HG03135 (cell line): ENCODE data around the gene TSPAN5.

ENCODE experiments used
- ATAC-seq: cut with Tn5 transposase; IDR thresholded peaks from one replicate; pipeline ENCODE4 v1.9.1; 2021; ENCODE audit warnings: mild to moderate bottlenecking, moderate library complexity; ENCODE audit not compliant: unreplicated experiment

The TSPAN5 gene

DNA sequence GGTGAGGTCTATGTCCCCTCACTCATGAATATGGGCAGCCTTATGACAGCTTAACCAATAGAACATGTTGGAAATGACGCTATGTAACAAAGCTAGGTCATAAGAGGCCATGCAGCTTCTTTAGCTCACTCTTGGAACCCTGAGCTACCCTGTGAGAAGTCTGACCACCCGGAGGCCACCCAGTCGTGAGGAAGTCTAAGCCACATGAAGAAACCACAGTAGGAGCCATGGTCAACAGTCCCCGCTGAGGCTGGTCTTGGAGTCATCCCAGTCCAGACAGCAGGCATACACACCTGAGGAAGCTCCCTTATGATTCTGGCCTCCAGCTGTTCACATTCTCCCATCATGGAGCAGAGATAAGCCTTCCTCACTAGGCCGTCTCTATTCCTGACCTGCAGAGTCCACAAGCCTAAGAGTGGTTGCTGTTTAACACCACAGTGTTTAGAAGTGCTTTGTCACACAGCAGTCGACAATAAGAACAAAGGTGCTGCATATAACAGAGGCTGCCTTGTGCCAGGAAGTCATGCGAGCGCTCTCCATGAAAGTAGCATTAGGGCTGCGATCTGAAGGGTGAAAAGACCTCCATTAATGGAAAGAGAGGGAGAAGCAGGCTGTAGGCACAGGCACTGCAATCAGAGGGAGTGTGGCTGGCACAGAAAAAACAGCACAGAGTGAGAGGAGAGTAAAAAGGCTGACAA lies 38.2 kb downstream of the TSPAN5 start:
- ATAC-seq = no peak

DNA sequence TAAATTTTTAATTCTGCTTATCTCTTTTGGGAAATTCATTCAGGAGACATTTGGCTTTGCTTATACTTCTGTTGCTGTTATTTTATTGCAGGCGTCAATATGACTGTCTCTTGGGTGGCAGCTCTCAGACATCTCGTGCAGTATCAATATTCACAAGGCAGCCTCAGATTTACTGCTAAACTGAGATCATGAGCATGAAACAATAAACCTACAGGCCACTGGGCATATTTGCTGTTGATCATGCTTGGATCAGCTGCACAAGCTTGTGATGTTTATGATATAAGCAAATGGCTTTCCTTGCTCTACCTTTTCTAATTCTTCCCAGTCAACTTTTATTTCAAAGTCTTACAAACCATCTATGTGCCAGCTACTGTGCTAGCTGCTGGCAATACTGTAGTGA lies 39.2 kb downstream of the TSPAN5 start:
- no peak for ATAC-seq

DNA sequence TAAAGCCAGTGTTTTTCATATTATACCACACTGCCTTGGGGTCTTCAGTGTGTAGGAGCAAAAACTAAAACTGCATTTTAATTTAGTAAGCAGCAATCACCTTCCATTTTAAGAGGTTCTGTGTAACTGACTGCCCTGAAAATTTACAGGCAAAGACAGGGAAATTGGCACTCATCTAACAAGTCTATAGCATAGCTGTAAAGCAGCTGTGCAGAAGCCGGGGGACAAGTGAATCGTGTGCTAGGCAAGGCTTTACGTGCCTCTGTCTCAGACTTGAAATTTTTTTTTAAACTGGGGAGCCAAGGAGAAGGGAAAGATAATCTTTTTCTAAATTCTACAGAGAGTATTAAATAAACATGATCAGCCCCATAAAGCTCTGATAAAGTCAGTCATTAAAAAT lies 39.7 kb downstream of the TSPAN5 start:
- ATAC-seq = no peak

DNA sequence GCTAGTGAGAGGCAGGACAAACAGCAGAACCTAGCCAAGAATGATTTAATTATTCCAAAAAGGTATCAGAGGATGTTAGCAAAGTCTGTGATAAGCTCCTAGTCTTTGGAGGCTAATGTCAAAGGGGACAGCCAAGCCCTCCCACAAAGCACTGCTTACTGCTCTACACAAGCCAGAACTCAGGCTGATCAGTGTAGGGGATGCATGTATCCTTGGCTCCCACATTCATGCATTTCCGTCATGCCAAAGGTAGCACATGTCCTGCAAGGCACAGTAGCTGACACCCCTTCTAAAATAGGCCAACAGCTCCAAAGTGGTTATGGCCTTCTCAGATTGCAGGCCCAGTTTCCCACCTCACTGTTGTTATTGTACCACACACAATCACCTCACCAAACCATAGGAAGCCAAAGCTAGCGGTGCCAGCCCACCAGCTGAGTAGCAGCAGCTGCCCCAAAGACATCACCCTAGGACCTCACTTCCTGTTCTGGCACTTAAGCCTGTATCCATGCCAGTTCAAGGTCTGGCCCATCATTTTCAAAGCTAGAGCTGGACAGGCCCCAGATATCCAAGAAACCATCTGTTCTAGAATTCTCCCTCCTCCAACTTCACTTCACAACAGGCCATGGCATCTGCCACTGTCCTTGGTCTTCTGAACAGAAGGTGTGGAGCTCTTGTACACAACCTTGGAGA lies 40.9 kb downstream of the TSPAN5 start:
- no peak for ATAC-seq

DNA sequence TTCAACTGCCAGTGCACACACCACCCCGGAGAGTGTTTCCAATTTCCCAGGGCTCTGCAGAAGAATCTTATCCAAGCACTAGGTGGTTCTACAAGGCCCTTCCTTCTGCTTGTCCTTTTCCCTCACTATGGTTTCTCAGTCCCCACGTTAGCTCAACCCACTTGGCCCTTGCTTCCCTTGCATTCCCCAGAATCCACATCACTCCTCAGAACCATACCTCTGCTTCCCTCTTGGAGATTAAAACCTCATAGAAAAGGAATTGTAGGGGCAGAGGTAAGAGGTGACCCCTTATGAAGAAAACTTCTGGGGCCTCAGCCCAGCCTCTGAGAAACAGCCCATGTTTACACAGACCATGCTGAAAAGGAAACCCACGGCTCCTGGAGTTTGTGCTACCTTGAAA lies 42.4 kb downstream of the TSPAN5 start:
- ATAC-seq = no peak

DNA sequence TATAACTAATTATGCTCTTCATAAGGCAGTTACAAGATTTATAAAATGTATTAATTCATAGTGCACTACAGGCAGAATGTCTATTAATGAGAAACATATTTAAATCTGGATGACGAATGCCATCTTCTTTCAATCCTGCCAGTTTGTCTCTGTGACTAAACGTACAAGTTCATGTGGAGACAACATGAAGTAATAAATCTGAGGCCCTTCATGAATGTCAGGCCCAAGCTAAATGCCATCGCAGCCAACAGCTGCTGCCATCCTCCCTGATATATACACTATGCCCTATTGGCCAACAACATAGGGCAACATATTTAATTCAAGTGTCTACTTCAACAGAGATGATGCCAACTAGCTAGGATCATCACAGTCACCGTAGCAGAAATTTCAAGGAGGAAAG lies 43.7 kb downstream of the TSPAN5 start:
- ATAC-seq = no peak

DNA sequence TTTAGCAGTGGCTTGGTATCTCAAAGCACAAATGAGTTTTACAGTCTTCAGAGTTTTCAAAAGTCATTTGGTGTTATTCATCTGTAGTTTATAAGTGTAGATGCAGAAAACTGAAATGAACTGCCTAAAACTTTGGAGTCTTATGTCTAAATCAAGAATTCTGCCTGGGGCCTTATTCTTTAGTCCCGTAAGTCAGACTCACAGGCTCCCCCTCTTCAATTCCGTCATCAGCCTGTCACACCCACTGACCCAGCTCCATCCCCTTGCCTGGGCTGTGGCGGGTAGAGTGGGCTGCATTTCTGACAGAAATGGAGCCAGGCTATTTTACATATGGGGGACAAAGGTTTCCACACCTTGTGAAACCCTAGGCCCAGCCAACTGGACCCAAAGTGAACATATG lies 44.3 kb downstream of the TSPAN5 start:
- ATAC-seq = no peak

DNA sequence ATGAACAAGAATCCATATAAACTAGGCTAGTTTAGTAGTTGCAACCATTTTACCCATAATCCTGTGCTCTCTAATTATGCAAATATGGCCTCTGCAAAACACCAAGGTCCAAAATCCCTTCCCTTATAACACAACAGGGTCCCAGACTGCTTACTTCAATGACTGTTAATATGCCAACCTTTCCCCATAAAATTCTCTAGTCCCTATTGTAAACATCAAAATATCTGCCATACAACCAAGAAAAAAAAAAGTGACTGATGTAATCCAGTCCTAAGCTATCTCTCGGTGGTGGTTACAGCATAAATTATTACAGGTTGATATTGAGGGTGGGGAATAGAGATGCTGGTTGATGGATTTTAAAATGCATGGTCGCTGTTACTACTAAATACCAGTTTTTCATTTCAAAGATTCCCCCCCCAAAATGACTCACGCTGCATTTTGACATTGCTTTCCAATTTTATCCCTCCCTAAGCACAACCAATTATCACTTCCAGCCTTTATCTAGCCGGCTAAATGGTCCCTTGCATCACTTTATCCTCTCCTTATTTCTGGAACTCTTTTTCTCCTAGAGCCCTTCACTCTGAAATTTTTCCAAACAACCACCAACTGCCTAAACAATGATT lies 44.8 kb downstream of the TSPAN5 start:
- no peak for ATAC-seq

DNA sequence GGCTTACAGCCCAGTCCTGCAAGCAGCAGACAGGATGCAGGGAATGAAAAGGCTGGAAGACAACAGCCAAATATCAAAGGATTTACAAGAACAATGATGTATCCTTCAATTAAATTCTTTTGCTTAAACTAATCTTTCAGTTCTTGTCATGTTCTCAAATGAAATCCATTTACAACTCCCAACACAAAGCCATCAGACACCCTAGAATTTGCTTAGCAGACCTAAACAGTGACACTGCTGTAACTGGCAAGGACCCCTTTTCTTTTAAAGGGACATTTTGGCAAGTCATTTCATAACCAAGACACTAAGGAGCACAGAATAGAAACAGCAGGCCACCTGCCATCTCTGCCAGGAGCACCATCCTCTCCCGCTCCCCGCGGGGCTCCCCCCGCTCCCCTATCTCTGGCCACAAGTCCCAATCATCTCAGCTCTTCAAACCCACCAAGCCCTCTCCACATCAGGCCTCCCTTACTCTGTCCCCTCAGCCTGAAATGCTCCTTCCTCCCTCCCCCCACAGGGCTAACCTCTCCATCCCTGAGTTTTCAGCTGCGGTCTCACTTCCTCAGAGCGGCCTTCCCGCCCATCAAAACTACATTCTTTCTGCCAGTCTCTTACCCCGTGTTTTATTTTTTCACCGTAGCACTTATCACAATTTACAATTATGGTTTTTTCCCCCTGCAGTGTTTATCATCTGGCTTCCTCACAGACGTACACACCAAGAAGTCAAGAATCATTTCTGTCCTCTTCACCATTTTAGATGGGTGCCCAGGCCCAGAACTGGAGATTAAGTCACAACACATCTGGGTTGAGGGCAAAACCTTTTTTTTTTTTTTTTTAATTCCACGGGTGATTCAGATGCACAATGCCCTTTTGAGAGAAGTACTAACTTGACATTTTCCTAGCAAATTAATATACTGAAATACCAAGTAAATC lies 45.8 kb downstream of the TSPAN5 start:
- no peak for ATAC-seq

DNA sequence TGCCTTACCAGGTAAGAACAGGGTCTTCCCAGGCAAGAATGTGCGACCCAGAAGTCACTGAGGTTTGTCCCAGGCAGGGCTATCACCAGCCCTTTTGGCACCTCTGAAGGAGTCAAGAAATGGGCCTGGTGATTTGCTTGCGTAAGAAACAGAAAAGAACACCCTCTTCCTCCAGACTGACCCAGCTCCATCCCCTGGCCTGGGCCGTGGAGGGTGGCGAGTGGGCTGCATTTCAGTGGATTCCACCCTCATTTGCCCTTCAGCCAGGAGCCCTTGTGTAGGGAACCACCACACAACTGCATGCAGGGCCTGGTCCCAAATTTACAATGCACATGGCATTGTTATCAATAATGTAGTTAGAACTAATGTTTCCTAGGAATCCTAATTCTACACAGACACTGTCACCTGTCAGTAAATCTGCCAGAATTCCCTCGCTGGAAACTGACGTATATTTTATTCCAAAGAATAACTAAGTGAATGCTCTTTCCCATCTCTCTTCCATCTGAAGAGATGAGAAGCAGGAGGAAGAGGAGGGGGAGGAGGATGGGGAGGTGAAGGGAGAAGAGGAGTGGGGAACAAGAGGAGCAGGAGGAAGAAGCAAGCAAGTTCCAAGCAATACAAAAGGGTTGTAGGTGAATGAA lies 46.6 kb downstream of the TSPAN5 start:
- ATAC-seq = no peak

DNA sequence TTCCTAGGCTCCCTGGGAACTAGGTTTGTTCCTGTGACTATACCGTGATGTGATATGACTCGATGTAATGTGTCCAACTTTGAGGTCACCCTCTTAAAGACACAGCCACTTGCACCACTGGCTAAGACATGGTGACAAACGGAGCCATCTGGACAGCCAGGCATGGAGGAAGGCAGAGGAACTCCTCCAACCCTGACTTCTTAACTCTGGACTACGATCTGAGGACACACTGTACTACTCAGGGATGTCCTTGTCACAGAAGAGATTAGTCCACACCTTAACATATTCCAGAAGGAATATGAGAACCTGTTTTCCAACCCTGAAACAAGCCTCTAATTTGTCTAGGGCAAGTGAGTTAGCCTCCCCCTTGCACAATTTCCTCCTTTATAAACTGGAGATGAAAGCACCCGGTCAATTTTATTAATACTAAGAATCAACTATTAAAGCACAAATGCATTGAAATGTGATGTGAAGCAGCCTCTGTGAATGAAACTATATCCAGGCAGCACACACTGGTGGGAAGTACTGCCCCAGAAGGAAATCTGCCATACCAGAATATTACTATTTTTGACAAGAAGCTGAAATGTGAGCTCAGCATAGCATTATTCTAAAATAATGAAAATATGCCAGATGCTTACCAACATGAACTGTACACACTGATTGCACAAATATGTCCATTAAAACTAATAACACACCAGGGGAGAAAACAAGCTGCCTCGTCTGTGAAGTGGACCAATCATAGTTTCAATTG lies 47.3 kb downstream of the TSPAN5 start:
- ATAC-seq = no peak

DNA sequence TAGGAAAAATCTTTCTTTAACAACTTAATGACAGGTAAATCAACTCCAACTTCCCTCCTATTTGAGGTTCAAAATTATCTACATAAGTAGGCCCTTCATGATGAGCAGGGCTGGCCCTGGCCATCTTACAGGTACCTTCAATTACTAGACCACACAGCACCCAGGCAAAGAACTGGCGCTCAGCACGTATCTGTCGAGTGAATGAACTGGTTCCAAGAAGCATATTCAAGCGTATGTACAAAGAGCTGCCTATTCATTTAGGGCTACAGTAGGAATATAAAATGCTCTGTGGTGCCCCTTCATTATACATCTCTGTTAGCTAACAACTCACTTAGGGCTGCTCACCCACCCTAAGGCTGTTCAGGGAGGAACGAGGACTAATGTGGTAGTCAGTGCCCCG lies 48.0 kb downstream of the TSPAN5 start:
- ATAC-seq = no peak

DNA sequence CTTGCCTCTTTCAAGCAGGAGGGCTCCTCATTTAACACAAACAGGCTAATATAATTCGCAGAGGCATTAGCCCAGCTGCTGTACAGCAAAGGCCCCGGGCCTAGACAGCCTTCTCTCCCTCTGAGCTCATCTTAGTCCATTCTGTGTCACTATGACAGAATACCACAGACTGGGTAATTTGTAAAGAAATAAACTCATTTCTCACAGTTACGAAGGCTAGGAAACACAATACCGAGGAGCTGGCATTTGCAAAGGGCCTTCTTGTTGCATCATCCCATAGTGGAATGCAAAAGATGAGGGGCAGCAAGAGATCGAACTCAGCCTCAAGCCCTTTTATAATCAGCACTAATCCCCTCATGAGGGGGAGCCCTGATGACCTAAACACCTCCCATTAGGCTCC lies 48.5 kb downstream of the TSPAN5 start:
- no peak for ATAC-seq

DNA sequence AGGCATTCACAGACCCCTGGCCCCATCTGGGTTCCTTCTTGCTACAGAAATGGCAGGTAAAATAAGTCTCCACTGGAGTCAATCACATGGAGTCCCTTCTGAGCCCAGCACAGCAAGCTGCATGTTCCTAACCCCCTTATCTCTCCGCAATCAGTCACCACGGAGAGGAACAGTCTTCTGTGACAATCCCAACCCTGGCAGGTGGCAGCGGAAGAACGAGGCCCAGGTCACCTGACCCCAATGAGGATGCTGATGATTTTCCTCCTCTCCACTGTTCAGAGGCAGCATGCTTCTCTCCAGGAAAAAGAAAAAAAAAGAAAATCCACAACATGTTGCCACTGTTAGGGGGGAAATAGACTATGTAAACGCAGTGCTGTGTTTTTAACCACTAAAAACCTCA lies 50.1 kb downstream of the TSPAN5 start:
- ATAC-seq = no peak

DNA sequence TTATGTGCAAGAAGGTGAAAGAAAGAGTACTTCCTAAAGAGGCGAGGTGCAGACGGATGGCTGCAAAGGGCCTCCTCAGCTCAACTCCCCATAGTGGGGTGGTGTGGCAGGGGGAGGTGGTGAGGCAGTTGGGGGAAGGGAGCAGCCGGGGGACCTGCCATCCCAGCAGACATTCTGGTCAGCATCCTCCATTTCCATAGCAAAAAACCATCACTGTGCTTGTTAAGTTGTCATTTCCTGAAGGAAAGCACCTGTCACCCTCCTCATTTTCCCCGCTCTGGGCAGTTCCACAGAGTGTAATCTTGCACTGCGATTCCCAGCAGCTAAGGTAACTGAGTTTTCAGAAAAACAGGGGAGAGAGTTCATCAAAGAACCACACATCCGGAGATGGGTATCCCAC lies 51.5 kb downstream of the TSPAN5 start:
- no peak for ATAC-seq

DNA sequence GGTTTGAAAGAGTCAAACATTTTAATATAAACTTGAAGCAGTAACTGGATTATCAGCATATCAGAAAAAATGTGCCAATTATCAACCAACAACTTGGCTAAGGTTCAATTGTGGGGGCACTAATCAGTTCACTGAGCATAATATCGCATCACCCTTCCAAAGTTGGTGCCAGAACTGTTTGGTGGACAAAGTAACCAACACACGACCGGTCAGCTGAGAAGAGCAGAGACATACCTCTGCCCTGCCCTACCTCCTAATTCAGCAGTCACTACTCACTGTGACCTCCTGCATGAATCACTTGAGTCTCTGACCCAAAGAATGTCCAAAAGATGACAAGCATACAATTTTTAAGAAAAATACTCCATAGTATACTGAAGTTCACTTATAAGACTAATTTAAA lies 53.2 kb downstream of the TSPAN5 start:
- no peak for ATAC-seq

DNA sequence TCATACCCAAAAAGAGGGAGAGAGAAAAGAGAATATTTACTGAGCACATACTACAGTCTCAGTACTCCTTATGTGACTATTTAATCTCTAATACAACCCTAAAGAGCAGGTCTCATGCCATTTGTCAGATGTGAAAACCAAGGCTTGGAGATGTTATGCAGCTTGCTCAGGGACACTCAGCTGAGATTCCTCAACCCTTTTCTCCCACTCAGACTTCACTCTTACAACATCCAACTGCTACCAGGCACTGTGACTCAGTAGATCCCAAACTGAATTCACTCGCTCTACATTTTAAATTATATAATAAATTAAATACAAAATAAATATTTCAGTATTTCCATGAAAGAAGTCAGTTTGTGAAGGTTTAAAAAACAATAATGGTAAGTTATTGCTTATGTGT lies 53.7 kb downstream of the TSPAN5 start:
- ATAC-seq = no peak

DNA sequence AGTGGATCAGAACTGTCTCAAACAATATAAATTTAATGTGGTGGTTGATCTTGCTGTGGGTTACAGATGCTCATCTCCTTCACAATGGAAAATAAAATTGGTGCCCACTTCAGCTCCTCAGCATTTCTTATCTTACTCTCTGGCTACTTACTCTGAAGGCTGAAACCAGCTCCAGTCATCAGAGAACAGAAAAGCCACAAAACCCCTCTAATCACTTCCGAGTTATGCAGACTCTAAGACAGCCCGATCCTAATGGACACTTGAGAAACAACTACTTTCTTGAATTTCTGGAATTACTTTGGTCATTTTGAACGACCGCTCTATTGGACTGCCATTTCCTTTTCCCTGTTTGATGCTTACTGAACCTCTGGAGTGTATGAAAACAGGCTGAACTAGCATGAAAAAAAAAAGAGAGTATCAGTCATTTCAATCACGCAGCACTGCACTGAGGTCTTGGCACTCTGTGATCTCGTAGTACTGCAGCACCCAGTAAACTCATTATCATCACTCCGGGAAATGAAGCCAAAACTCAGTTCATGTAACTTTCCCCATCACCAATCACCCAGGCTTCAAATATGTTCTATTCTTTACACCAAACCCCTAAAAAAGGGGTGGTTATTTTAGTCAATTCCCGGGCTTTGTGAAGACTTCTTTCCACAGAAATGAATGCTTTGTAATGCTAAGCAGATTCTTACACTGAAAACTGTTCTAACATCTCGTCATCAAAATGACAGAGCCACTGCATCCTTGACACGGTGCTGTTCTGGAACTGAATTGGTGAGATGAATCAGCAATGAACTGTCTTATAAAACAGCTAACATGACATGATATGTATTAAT lies 54.5 kb downstream of the TSPAN5 start:
- no peak for ATAC-seq

DNA sequence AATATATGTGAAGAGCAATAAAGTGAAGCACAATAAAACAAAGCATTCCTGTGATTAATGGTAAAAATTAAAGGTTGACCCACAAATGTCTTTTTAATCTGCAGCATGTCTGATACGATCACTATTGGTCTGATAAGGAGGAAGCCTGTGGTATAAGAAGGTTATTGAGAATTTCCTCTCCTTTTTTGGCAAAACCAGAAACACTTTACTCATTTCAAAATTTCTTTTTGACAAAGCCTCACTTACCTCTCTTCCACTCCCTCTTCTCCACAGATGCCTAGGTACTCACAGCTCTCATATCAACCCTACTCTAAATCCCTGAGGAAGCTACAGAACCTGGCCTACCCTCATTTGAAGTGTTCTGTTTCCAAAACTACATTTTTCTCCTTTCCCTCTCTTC lies 56.1 kb downstream of the TSPAN5 start:
- ATAC-seq = no peak
